ENCODE results near the gene DEGS2. TPM values are rescaled to one million over a fixed set of nuclear protein-coding genes. Genes with fewer than 3 reads are reported as not detected.

Gene DEGS2
- polyA plus RNA-seq, 3 donors = 5.3 to 11.1 (median 9.8) TPM

GRCh38 chr14:100117633-100118395, 41.6 kb downstream of the DEGS2 start:
- no peak for DNase-seq (ENCODE audit: low read depth in 3 of 3, low spot score in 2 of 3)

GRCh38 chr14:100117026-100117425, 42.4 kb downstream of the DEGS2 start:
- no peak for DNase-seq (ENCODE audit: low read depth in 3 of 3, low spot score in 2 of 3)

- no peak for DNase-seq (ENCODE audit: low read depth in 3 of 3, low spot score in 2 of 3)
Measured at GRCh38 chr14:100116134-100116533, 43.3 kb downstream of the DEGS2 start.

GRCh38 chr14:100115726-100116125, 43.7 kb downstream of the DEGS2 start:
- DNase-seq (ENCODE audit: low read depth in 3 of 3, low spot score in 2 of 3) = no peak

- no peak for DNase-seq (ENCODE audit: low read depth in 3 of 3, low spot score in 2 of 3)
Measured at GRCh38 chr14:100115236-100115635, 44.2 kb downstream of the DEGS2 start.

GRCh38 chr14:100114109-100114765, 45.2 kb downstream of the DEGS2 start:
- DNase-seq (ENCODE audit: low read depth in 3 of 3, low spot score in 2 of 3) = no peak

- DNase-seq (ENCODE audit: low read depth in 3 of 3, low spot score in 2 of 3) = no peak
Measured at GRCh38 chr14:100111931-100112704, 47.3 kb downstream of the DEGS2 start.

- DNase-seq (ENCODE audit: low read depth in 3 of 3, low spot score in 2 of 3) = no peak
Measured at GRCh38 chr14:100110816-100111215, 48.6 kb downstream of the DEGS2 start.

- no peak for DNase-seq (ENCODE audit: low read depth in 3 of 3, low spot score in 2 of 3)
Measured at GRCh38 chr14:100109594-100109955, 49.9 kb downstream of the DEGS2 start.

- no peak for DNase-seq (ENCODE audit: low read depth in 3 of 3, low spot score in 2 of 3)
Measured at GRCh38 chr14:100108840-100109593, 50.4 kb downstream of the DEGS2 start.

GRCh38 chr14:100108042-100108825, 51.2 kb downstream of the DEGS2 start:
- DNase-seq (ENCODE audit: low read depth in 3 of 3, low spot score in 2 of 3) = peak; percentile 40 to 65 (median 61)

GRCh38 chr14:100107236-100107635, 52.2 kb downstream of the DEGS2 start:
- no peak for DNase-seq (ENCODE audit: low read depth in 3 of 3, low spot score in 2 of 3)

GRCh38 chr14:100106250-100107112, 53.0 kb downstream of the DEGS2 start:
- DNase-seq (ENCODE audit: low read depth in 3 of 3, low spot score in 2 of 3) = no peak

GRCh38 chr14:100105357-100106169, 53.9 kb downstream of the DEGS2 start:
- DNase-seq (ENCODE audit: low read depth in 3 of 3, low spot score in 2 of 3) = no peak

GRCh38 chr14:100104523-100105300, 54.7 kb downstream of the DEGS2 start:
- DNase-seq (ENCODE audit: low read depth in 3 of 3, low spot score in 2 of 3) = no peak

GRCh38 chr14:100104006-100104352, 55.5 kb downstream of the DEGS2 start:
- DNase-seq (ENCODE audit: low read depth in 3 of 3, low spot score in 2 of 3) = no peak

- DNase-seq (ENCODE audit: low read depth in 3 of 3, low spot score in 2 of 3) = no peak
Measured at GRCh38 chr14:100103250-100104005, 56.0 kb downstream of the DEGS2 start.

All from right renal cortex interstitium (tissue), 3 donors.